GM18499 (cell line): Measurements from ENCODE around the gene IFT81.

ENCODE experiments used
- ATAC-seq: cut with Tn5 transposase; IDR thresholded peaks from one replicate; pipeline ENCODE4 v1.9.1; 2021; ENCODE audit warnings: moderate number of reproducible peaks; ENCODE audit not compliant: insufficient read depth, unreplicated experiment

Gene IFT81

DNA sequence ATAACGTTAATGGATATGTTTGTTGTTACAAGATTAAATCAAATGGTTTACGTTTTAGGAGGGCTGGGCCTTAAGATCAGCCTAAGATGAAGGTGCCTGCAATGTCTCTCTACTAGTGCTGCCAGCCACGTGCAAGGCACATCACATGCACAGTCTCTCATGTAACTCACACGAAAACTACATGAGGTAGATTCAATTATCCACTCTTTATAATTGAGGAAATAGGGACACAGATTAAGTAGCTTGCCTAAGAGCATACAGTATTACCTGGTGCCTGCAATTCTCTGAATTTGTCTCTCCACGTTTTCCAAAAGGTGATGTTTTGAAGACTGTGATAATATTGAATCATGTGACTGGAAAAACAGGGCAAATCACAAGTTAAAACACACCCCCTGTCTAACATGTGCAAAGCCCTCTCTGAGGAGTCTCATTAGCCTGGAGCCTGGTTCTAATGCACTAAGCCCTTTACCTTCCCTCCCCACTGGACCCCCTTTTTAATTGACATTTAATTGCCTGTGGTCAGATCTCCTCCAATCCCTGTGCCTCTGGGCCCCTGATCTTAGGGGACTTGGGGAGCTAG is 142.3 kb downstream of the IFT81 start:
- ATAC-seq = no peak

DNA sequence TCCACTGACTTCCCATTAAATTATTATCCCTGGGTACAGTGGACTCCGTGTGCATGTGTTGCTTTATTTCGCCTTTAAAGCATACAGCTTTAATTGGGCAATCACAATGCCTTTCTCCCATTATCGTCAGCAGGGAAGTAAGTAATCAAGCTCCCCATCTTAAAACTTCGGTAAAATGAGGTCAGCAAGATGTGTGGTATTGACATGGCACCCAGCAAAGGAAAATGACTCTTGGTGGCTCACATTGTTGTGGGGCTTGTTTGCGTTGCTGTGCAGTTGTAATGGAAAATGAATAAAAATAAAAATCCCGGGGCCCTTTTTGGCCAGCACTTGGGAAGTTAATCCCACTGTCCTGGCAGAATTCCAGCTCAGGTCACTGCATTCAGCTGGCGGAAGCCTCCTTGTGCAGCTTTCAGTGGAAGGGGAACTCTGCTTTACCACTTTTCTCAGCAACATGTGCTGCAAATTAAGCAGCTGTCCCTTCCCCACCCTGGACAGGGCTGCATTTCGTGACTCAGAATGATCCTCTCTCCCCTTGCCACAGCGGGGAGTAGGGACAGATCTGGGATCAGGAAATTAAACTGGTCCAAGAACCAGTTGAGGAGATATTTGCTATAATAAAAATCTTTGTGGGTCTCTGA is 142.9 kb downstream of the IFT81 start:
- no peak for ATAC-seq
